GM12878 (cell line): ENCODE results near the gene JPH4.

Source experiments
- MYB ChIP-seq: fragments of 150-350 bp; IDR thresholded peaks from 2 replicates; pipeline ENCODE4 v1.6.1; 2014; ENCODE audit warnings: mild to moderate bottlenecking, low read depth, low read length, borderline replicate concordance
- POLR2A ChIP-seq: IDR thresholded peaks from 2 replicates; pipeline ENCODE4 v1.6.1; 2011; ENCODE audit warnings: low read depth, mild to moderate bottlenecking, low read length
- POU2F2 ChIP-seq: IDR thresholded peaks from 3 replicates; pipeline ENCODE4 v1.6.1; 2011; ENCODE audit warnings: low read depth, mild to moderate bottlenecking, low read length, borderline replicate concordance
- TF ChIP-seq, protein P1 (sequence below), 3 experiments: IDR thresholded peaks in 2 of 3; conservative IDR thresholded peaks in 1 of 3; 2 replicates each; pipeline ENCODE4 v1.5.1; 2011; ENCODE audit warnings: low read depth in 3 of 3, low read length in 3 of 3, mild to moderate bottlenecking in 3 of 3, control low read depth in 2 of 3, moderate library complexity in 2 of 3, inconsistent platforms in 1 of 3, mixed read lengths in 1 of 3; ENCODE audit not compliant: control insufficient read depth in 2 of 3, insufficient read depth in 1 of 3; ENCODE audit errors: extremely low read depth in 1 of 3

DNA sequence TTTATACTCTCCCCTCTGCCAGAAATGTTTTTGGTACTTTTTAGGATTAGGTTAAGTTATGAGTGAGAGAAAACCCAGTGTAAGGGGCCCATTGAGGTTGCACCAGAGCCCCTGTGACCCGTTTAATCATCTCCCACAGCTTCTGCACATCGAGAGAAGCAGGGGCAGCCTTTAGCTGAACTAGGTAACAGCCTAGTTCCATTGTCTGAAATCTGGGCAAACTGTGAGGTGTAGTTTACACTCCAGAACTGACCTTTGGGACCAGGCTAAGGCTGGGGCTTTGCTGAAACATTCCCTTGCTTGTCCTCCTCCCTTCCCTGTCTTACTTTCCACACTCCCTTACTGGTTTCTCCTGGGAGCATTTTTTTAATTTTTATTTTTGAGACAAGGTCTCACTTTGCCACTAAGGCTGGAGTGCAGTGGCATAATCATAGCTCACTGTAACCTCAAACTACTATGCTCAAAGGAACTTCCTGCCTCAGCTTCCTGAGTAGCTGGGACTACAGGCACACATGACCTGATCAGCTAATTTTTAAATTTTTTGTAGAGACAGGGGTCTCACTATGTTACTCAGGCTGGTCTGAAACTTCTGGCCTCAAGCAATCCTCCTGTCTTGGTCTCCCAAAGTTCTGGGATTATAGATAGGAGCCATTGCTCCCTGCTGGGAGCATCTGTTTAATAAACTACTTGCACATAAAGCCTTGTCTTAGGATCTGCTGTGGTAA is 31.7 kb upstream of the JPH4 start:
- TF ChIP-seq, protein P1, sequence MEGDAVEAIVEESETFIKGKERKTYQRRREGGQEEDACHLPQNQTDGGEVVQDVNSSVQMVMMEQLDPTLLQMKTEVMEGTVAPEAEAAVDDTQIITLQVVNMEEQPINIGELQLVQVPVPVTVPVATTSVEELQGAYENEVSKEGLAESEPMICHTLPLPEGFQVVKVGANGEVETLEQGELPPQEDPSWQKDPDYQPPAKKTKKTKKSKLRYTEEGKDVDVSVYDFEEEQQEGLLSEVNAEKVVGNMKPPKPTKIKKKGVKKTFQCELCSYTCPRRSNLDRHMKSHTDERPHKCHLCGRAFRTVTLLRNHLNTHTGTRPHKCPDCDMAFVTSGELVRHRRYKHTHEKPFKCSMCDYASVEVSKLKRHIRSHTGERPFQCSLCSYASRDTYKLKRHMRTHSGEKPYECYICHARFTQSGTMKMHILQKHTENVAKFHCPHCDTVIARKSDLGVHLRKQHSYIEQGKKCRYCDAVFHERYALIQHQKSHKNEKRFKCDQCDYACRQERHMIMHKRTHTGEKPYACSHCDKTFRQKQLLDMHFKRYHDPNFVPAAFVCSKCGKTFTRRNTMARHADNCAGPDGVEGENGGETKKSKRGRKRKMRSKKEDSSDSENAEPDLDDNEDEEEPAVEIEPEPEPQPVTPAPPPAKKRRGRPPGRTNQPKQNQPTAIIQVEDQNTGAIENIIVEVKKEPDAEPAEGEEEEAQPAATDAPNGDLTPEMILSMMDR (IDR thresholded peaks at IDR 0.05 in 2 of 3, conservative IDR thresholded peaks at IDR 0.05 in 1 of 3; ENCODE audit: control insufficient read depth in 2 of 3, extremely low read depth in 1 of 3, insufficient read depth in 1 of 3, low read depth in 3 of 3, low read length in 3 of 3): no peak
- TF ChIP-seq POLR2A (no peak), POU2F2 (no peak), MYB (no peak)
